Stimulated activated naive CD8-positive, alpha-beta T cell treated with anti-CD3 and anti-CD28 coated beads, Interleukin-15, amount 100 ng/mL, for 72 hours (primary cell): ENCODE results near the gene PDLIM5.

Experiments used
- ATAC-seq: fragments of 150-1000 bp; cut with Tn5 transposase; 2 replicates; pipeline ENCODE4 v1.10.0; 2021; ENCODE audit warnings: mild to moderate bottlenecking, moderate library complexity
- DNase-seq, 2 donors: peaks; one replicate each; pipeline ENCODE4 v3.0.0; 2021 to 2022
- H3K27ac Mint-ChIP-seq, 2 donors: one replicate each; pipeline ENCODE4 v1.8.0; 2022; ENCODE audit warnings: mild to moderate bottlenecking in 2 of 2, mixed read lengths in 2 of 2, moderate library complexity in 2 of 2
- H3K27me3 Mint-ChIP-seq: one replicate; pipeline ENCODE4 v1.8.0; 2022; ENCODE audit warnings: mixed read lengths
- H3K4me1 Mint-ChIP-seq: one replicate; pipeline ENCODE4 v1.8.0; 2022; ENCODE audit warnings: mild to moderate bottlenecking, mixed read lengths
- H3K4me3 Mint-ChIP-seq, 2 donors: one replicate each; pipeline ENCODE4 v1.8.0; 2022; ENCODE audit warnings: mild to moderate bottlenecking in 2 of 2, mixed read lengths in 2 of 2, moderate library complexity in 1 of 2
- H3K9me3 Mint-ChIP-seq, 2 donors: one replicate each; pipeline ENCODE4 v1.8.0; 2022; ENCODE audit warnings: mixed read lengths in 2 of 2

The PDLIM5 gene

GRCh38 chr4:94517492-94517891 lies 65.8 kb downstream of the PDLIM5 start:
- ATAC-seq (no peak), DNase-seq (no peak)
- Mint-ChIP-seq H3K27ac (no peak overlapping the region), H3K27me3 (no peaks in the 10 kb centered on the region), H3K4me3 (no peak overlapping the region), H3K9me3 (peaks cover 0 to 4% of the 10 kb centered on the region in 2 donors), H3K4me1 (peaks cover 11% of the 10 kb centered on the region)

- no peak for DNase-seq
- Mint-ChIP-seq H3K27ac (no peak overlapping the region), H3K27me3 (no peaks in the 10 kb centered on the region), H3K9me3 (no peaks in the 10 kb centered on the region), H3K4me1 (peaks cover 11% of the 10 kb centered on the region), H3K4me3 (no peak overlapping the region)
- no peak for ATAC-seq
Measured at GRCh38 chr4:94519019-94519418, 67.3 kb downstream of the PDLIM5 start.

- no peak for DNase-seq
- ATAC-seq, result no peak
- no peaks in the 10 kb centered on the region for H3K27me3 Mint-ChIP-seq
- H3K27ac Mint-ChIP-seq, result no peak overlapping the region
- H3K4me3 Mint-ChIP-seq, result no peak overlapping the region
- no peaks in the 10 kb centered on the region for H3K9me3 Mint-ChIP-seq
- H3K4me1 Mint-ChIP-seq, result peaks cover 11% of the 10 kb centered on the region
Measured at GRCh38 chr4:94519925-94520789, 68.4 kb downstream of the PDLIM5 start.

- ATAC-seq (no peak), DNase-seq (no peak)
- Mint-ChIP-seq H3K9me3 (no peaks in the 10 kb centered on the region), H3K4me1 (peaks cover 11% of the 10 kb centered on the region), H3K27me3 (no peaks in the 10 kb centered on the region), H3K27ac (no peak overlapping the region), H3K4me3 (no peak overlapping the region)
Measured at GRCh38 chr4:94523033-94523580, 71.4 kb downstream of the PDLIM5 start.

GRCh38 chr4:94523617-94524016 lies 71.9 kb downstream of the PDLIM5 start:
- no peak for DNase-seq
- H3K9me3 Mint-ChIP-seq, result no peaks in the 10 kb centered on the region

GRCh38 chr4:94525993-94526728 lies 74.4 kb downstream of the PDLIM5 start:
- Mint-ChIP-seq H3K27me3 (no peaks in the 10 kb centered on the region), H3K9me3 (no peaks in the 10 kb centered on the region), H3K4me1 (no peaks in the 10 kb centered on the region), H3K27ac (peak overlapping the region in 1 of 2 donors; percentile 46), H3K4me3 (no peak overlapping the region)
- ATAC-seq (no peak), DNase-seq (no peak)

More at GRCh38 chr4:94523617-94524016, 71.9 kb downstream of the PDLIM5 start:
- H3K4me1 Mint-ChIP-seq, result peaks cover 11% of the 10 kb centered on the region
- no peak for ATAC-seq
- H3K4me3 Mint-ChIP-seq, result no peak overlapping the region
- no peaks in the 10 kb centered on the region for H3K27me3 Mint-ChIP-seq
- H3K27ac Mint-ChIP-seq, result no peak overlapping the region

- no peaks in the 10 kb centered on the region for H3K27me3 Mint-ChIP-seq
- no peaks in the 10 kb centered on the region for H3K4me1 Mint-ChIP-seq
- no peak for ATAC-seq
- H3K27ac Mint-ChIP-seq, result no peak overlapping the region
- DNase-seq, result no peak
- no peak overlapping the region for H3K4me3 Mint-ChIP-seq
- H3K9me3 Mint-ChIP-seq, result no peaks in the 10 kb centered on the region
Measured at GRCh38 chr4:94527556-94528233, 76.0 kb downstream of the PDLIM5 start.

GRCh38 chr4:94528792-94529451 lies 77.2 kb downstream of the PDLIM5 start:
- Mint-ChIP-seq H3K9me3 (no peaks in the 10 kb centered on the region), H3K4me3 (no peak overlapping the region)
- no peak for DNase-seq

GRCh38 chr4:94530073-94530472 lies 78.3 kb downstream of the PDLIM5 start:
- Mint-ChIP-seq H3K4me3 (no peak overlapping the region), H3K9me3 (no peaks in the 10 kb centered on the region), H3K4me1 (peaks cover 6% of the 10 kb centered on the region), H3K27me3 (no peaks in the 10 kb centered on the region), H3K27ac (peak overlapping the region in 1 of 2 donors; percentile 40)
- ATAC-seq (no peak), DNase-seq (no peak)

More at GRCh38 chr4:94528792-94529451, 77.2 kb downstream of the PDLIM5 start:
- H3K27ac Mint-ChIP-seq, result no peak overlapping the region
- H3K27me3 Mint-ChIP-seq, result no peaks in the 10 kb centered on the region
- peaks cover 6% of the 10 kb centered on the region for H3K4me1 Mint-ChIP-seq
- ATAC-seq, result no peak

GRCh38 chr4:94531991-94532789 lies 80.4 kb downstream of the PDLIM5 start:
- no peak overlapping the region for H3K27ac Mint-ChIP-seq
- H3K4me3 Mint-ChIP-seq, result no peak overlapping the region
- ATAC-seq (no peak), DNase-seq (no peak)
- H3K27me3 Mint-ChIP-seq, result no peaks in the 10 kb centered on the region
- no peaks in the 10 kb centered on the region for H3K9me3 Mint-ChIP-seq
- peaks cover 6% of the 10 kb centered on the region for H3K4me1 Mint-ChIP-seq

- ATAC-seq (no peak), DNase-seq (no peak)
- Mint-ChIP-seq H3K27ac (no peak overlapping the region), H3K27me3 (no peaks in the 10 kb centered on the region), H3K4me1 (peaks cover 6% of the 10 kb centered on the region), H3K4me3 (no peak overlapping the region), H3K9me3 (no peaks in the 10 kb centered on the region)
Measured at GRCh38 chr4:94533405-94534223, 81.9 kb downstream of the PDLIM5 start.

- DNase-seq (no peak), ATAC-seq (no peak)
- no peaks in the 10 kb centered on the region for H3K9me3 Mint-ChIP-seq
- no peaks in the 10 kb centered on the region for H3K27me3 Mint-ChIP-seq
- peaks cover 6% of the 10 kb centered on the region for H3K4me1 Mint-ChIP-seq
- no peak overlapping the region for H3K4me3 Mint-ChIP-seq
- H3K27ac Mint-ChIP-seq, result peak overlapping the region in 1 of 2 donors; percentile 29
Measured at GRCh38 chr4:94534401-94535312, 82.9 kb downstream of the PDLIM5 start.

GRCh38 chr4:94536049-94536448 lies 84.3 kb downstream of the PDLIM5 start:
- Mint-ChIP-seq H3K9me3 (no peaks in the 10 kb centered on the region), H3K4me1 (peaks cover 6% of the 10 kb centered on the region), H3K27ac (no peak overlapping the region), H3K27me3 (no peaks in the 10 kb centered on the region), H3K4me3 (no peak overlapping the region)
- no peak for ATAC-seq
- DNase-seq, result no peak
